ENCODE measurements around the gene NPHP3.

NPHP3 gene

DNA sequence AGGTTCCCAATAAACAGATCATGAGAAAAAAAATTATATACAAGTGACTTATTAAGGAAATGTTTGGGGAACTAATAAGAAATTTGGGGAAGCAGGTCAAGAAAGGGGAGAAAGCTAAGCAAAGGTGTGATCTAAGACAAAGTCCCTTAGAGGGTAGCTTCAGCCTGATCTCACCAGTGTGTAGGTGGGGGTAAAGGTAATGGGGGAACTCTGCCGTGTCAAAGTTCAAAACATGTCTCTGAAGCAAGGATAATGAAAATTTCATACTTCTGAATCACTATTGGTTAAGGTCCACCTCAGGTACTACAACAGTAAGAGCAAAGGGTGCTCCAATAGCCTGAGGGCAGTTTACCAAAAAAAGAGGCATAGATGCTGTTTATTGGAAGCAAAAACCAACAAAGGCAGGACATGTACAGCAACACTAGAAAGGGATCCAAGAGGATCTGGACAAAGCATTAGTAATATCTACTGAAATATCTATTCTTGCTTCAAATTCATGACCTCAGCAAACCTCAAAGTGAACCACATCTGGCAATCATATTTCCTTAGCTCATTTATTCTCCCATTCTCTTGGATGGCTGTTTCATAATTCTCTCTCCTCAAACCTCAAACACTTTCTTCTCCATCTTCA lies 69.5 kb downstream of the NPHP3 start:
- Histone ChIP-seq H4K20me1 (ENCODE audit: low read depth, low read length) (no peaks in the 10 kb centered on the region), H2AFZ (ENCODE audit: low read depth, low read length, severe bottlenecking) (no peak overlapping the region)
- TF ChIP-seq, protein P1, sequence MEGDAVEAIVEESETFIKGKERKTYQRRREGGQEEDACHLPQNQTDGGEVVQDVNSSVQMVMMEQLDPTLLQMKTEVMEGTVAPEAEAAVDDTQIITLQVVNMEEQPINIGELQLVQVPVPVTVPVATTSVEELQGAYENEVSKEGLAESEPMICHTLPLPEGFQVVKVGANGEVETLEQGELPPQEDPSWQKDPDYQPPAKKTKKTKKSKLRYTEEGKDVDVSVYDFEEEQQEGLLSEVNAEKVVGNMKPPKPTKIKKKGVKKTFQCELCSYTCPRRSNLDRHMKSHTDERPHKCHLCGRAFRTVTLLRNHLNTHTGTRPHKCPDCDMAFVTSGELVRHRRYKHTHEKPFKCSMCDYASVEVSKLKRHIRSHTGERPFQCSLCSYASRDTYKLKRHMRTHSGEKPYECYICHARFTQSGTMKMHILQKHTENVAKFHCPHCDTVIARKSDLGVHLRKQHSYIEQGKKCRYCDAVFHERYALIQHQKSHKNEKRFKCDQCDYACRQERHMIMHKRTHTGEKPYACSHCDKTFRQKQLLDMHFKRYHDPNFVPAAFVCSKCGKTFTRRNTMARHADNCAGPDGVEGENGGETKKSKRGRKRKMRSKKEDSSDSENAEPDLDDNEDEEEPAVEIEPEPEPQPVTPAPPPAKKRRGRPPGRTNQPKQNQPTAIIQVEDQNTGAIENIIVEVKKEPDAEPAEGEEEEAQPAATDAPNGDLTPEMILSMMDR (IDR thresholded peaks at IDR 0.05; ENCODE audit: insufficient read depth, low read length, poor library complexity, severe bottlenecking) = no peak
- no peak for TF ChIP-seq EZH2phosphoT487 (conservative IDR thresholded peaks at IDR 0.05; ENCODE audit: low read length)

DNA sequence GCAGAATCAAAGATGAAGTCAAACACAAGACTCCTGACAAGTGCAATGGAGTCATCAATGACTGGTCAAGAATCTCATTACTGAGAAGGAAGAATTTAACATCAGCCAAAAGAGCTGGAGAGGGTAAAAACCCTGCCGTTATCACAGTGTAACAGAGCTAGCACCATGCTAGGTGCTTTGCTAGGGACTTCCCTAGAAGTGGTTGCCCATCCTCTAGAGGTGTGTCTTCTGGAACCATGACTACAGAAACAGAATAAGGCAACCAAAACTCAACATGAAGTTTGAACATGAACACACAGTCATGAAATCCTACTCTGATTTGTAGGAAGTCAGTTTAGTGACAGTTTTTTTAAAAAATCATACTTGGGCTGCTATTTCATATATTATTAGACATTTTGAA lies 72.1 kb downstream of the NPHP3 start:
- H4K20me1 ChIP-seq (ENCODE audit: low read depth, low read length) = no peaks in the 10 kb centered on the region
- no peaks in the 10 kb centered on the region for H3F3A ChIP-seq (ENCODE audit: insufficient read depth)
- no peak overlapping the region for H2AFZ ChIP-seq (ENCODE audit: low read depth, low read length, severe bottlenecking)
- TF ChIP-seq, protein P1 (IDR thresholded peaks at IDR 0.05; ENCODE audit: insufficient read depth, low read length, poor library complexity, severe bottlenecking) = no peak
- TF ChIP-seq EZH2phosphoT487 (conservative IDR thresholded peaks at IDR 0.05; ENCODE audit: low read length) = no peak
- H3K9ac ChIP-seq (ENCODE audit: low read length) = no peak overlapping the region
- no peaks in the 10 kb centered on the region for H3K27me3 ChIP-seq (ENCODE audit: low read length)
- H3K9me3 ChIP-seq (ENCODE audit: insufficient read depth, low read length) = no peaks in the 10 kb centered on the region
- H3K4me2 ChIP-seq (ENCODE audit: low read depth, low read length, poor library complexity, severe bottlenecking) = no peak overlapping the region
- no peak overlapping the region for H3K27ac ChIP-seq (ENCODE audit: low read depth, low read length)
- H3K9me2 ChIP-seq (replicated peaks; ENCODE audit: insufficient read depth, low read length) = no peaks in the 10 kb centered on the region
- no peaks in the 10 kb centered on the region for H3K79me2 ChIP-seq (ENCODE audit: insufficient read depth, low read length)
- no peak overlapping the region for H3K4me3 ChIP-seq (ENCODE audit: insufficient read depth, low read length, poor library complexity, severe bottlenecking)
- H3K36me3 ChIP-seq (ENCODE audit: low read length) = no peaks in the 10 kb centered on the region

More for the DNA sequence above, 69.5 kb downstream of the NPHP3 start:
- Histone ChIP-seq H3K9ac (ENCODE audit: low read length) (no peak overlapping the region), H3K27ac (ENCODE audit: low read depth, low read length) (no peak overlapping the region), H3K4me2 (ENCODE audit: low read depth, low read length, poor library complexity, severe bottlenecking) (no peak overlapping the region), H3K36me3 (ENCODE audit: low read length) (no peaks in the 10 kb centered on the region), H3K9me2 (replicated peaks; ENCODE audit: insufficient read depth, low read length) (no peaks in the 10 kb centered on the region), H3K4me3 (ENCODE audit: insufficient read depth, low read length, poor library complexity, severe bottlenecking) (no peak overlapping the region), H3K9me3 (ENCODE audit: insufficient read depth, low read length) (no peaks in the 10 kb centered on the region), H3F3A (ENCODE audit: insufficient read depth) (no peaks in the 10 kb centered on the region), H3K27me3 (ENCODE audit: low read length) (no peaks in the 10 kb centered on the region), H3K79me2 (ENCODE audit: insufficient read depth, low read length) (no peaks in the 10 kb centered on the region)

DNA sequence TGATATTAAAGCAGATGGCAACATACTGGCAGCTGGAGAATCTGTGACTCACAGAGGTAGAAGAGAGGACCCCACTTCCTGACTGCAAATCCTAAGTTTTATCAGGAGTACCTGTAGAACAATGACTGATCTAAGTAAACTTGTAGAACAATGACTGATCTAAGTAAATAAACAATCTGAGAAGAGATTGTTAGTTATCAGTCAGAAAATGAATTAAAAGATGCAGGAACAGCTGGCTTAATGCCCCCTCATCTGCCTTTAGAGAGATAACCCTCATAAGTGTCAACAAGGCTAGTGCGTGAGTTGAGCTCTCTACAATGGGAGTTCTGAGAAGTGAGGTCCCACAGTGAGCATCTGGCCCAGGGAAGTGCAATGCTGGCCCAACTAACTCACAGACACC lies 77.2 kb downstream of the NPHP3 start:
- Histone ChIP-seq H2AFZ (ENCODE audit: low read depth, low read length, severe bottlenecking) (no peak overlapping the region), H3K9me3 (ENCODE audit: insufficient read depth, low read length) (no peaks in the 10 kb centered on the region), H3K9me2 (replicated peaks; ENCODE audit: insufficient read depth, low read length) (no peaks in the 10 kb centered on the region), H3K36me3 (ENCODE audit: low read length) (no peaks in the 10 kb centered on the region), H3K9ac (ENCODE audit: low read length) (no peak overlapping the region), H3F3A (ENCODE audit: insufficient read depth) (0 out of 2 replicates have a peak, but pooled peaks cover 4% of the 10 kb centered on the region), H3K4me3 (ENCODE audit: insufficient read depth, low read length, poor library complexity, severe bottlenecking) (no peak overlapping the region), H3K4me2 (ENCODE audit: low read depth, low read length, poor library complexity, severe bottlenecking) (no peak overlapping the region), H4K20me1 (ENCODE audit: low read depth, low read length) (no peaks in the 10 kb centered on the region), H3K27me3 (ENCODE audit: low read length) (no peaks in the 10 kb centered on the region), H3K79me2 (ENCODE audit: insufficient read depth, low read length) (no peaks in the 10 kb centered on the region), H3K27ac (ENCODE audit: low read depth, low read length) (no peak overlapping the region)
- TF ChIP-seq EZH2phosphoT487 (conservative IDR thresholded peaks at IDR 0.05; ENCODE audit: low read length) = no peak
- TF ChIP-seq, protein P1 (IDR thresholded peaks at IDR 0.05; ENCODE audit: insufficient read depth, low read length, poor library complexity, severe bottlenecking) = no peak

Data from SU-DHL-6 (cell line).